K562 (cell line): ENCODE results near the gene ADNP2. TPM values are rescaled to one million over a fixed set of nuclear protein-coding genes. Genes with fewer than 3 reads are reported as not detected.

ENCODE experiments used
- ATAC-seq: fragments of 200-7000 bp; cut with Tn5 transposase; 3 replicates; pipeline ENCODE4 v1.9.1; 2020; ENCODE audit warnings: moderate library complexity
- BruUV-seq: library from RNA; stranded (reverse); fragments of 400-500 nt; replicated peaks from 2 replicates; lab custom pipeline; 2021; lab: Mats Ljungman, UMichigan
- CTCF ChIA-PET: fragments of 300-600 bp; formaldehyde crosslinking; extraction: SDS; loops from one replicate; lab custom pipeline; 2021; ENCODE audit warnings: low intra/inter-chr PET ratio; lab: Yijun Ruan, JAX
- POLR2A ChIA-PET: fragments of 300-600, 350-650 bp; sonication (Branson Sonifier 250); formaldehyde crosslinking; extraction: SDS; loops from one replicate; lab custom pipeline; 2021; ENCODE audit warnings: antibody characterized with exemption, inconsistent platforms; lab: Yijun Ruan, JAX
- DNase-seq, 4 experiments: peaks; one replicate each; pipeline versions ENCODE4 v3.0.0 to v3.0.0-alpha.2; 2011 to 2018; ENCODE audit warnings: low spot score in 3 of 4, mixed read lengths in 3 of 4; ENCODE audit errors: extremely low read depth in 1 of 4
- FAIRE-seq: peaks from 2 replicates; lab custom pipeline; 2011; peaks lifted over from hg19 to GRCh38; lab: Jason Lieb, UNC
- H2AFZ ChIP-seq: 2 replicates; pipeline ENCODE4 v1.6.0; 2011; ENCODE audit warnings: low read depth, low read length, control low read depth, inconsistent platforms
- H3K27ac ChIP-seq: fragments of 200-600 bp; 3 replicates; pipeline ENCODE4 v1.8.0; 2011; ENCODE audit warnings: low read depth, mild to moderate bottlenecking, control low read depth, inconsistent platforms, low read length, moderate library complexity, mixed read lengths; ENCODE audit errors: extremely low read depth
- H3K27me3 ChIP-seq, 2 experiments: fragments of 300-600 bp in 1 of 2; 2 replicates in 1 of 2; 3 replicates in 1 of 2; pipeline versions ENCODE4 v1.6.0 to v1.8.0; 2011; ENCODE audit warnings: inconsistent platforms in 2 of 2, low read length in 2 of 2, mild to moderate bottlenecking in 1 of 2, mixed read lengths in 1 of 2, moderate library complexity in 1 of 2; ENCODE audit not compliant: control insufficient read depth in 2 of 2, insufficient read depth in 2 of 2
- H3K36me3 ChIP-seq: fragments of 300-600 bp; 3 replicates; pipeline ENCODE4 v1.8.0; 2011; ENCODE audit warnings: mild to moderate bottlenecking, low read length, inconsistent platforms; ENCODE audit not compliant: control insufficient read depth, insufficient read depth
- H3K4me1 ChIP-seq, 2 experiments: fragments of 200-600 bp in 1 of 2; replicated peaks in 1 of 2; 2 replicates in 1 of 2; 3 replicates in 1 of 2; pipeline versions ENCODE4 v1.5.1 to v1.8.0; 2011; ENCODE audit warnings: inconsistent platforms in 2 of 2, low read length in 2 of 2, mild to moderate bottlenecking in 1 of 2, mixed read lengths in 1 of 2, moderate library complexity in 1 of 2; ENCODE audit not compliant: control insufficient read depth in 2 of 2, insufficient read depth in 2 of 2
- H3K4me2 ChIP-seq: 2 replicates; pipeline ENCODE4 v1.6.1; 2011; ENCODE audit warnings: low read length, control low read depth, inconsistent platforms, mixed read lengths; ENCODE audit not compliant: insufficient read depth
- H3K4me3 ChIP-seq: fragments of 200-600 bp; sonication (generic), shearing (Covaris generic); 2 replicates; pipeline ENCODE4 v1.5.1; 2016; ENCODE audit warnings: control low read depth, inconsistent platforms
- H3K79me2 ChIP-seq: fragments of 200-600 bp; 3 replicates; pipeline ENCODE4 v1.8.0; 2011; ENCODE audit warnings: low read length, inconsistent platforms; ENCODE audit not compliant: control insufficient read depth, insufficient read depth
- H3K9ac ChIP-seq, 2 experiments: 2 replicates each; pipeline versions ENCODE4 v1.6.0 to v1.6.1; 2011; ENCODE audit warnings: low read depth in 2 of 2, low read length in 2 of 2, control low read depth in 1 of 2, inconsistent platforms in 1 of 2, mild to moderate bottlenecking in 1 of 2, mixed read lengths in 1 of 2; ENCODE audit not compliant: insufficient read depth in 1 of 2
- H3K9me1 ChIP-seq: one replicate; pipeline ENCODE4 v1.6.0; 2011; ENCODE audit warnings: inconsistent platforms, mild to moderate bottlenecking, low read length, moderate library complexity; ENCODE audit not compliant: control insufficient read depth, insufficient read depth
- H3K9me3 ChIP-seq: replicated peaks from 2 replicates; pipeline ENCODE4 v1.5.1; 2011; ENCODE audit warnings: low read depth, low read length, inconsistent platforms; ENCODE audit not compliant: control insufficient read depth, insufficient read depth
- H4K20me1 ChIP-seq: replicated peaks from 2 replicates; pipeline ENCODE4 v1.6.1; 2011; ENCODE audit warnings: low read length, inconsistent platforms, mixed read lengths; ENCODE audit not compliant: control insufficient read depth, insufficient read depth
- CBX5 ChIP-seq: IDR thresholded peaks from 2 replicates; pipeline ENCODE4 v1.6.1; 2014; ENCODE audit warnings: low read depth, borderline replicate concordance
- DACH1 ChIP-seq: fragments of 450-650 bp; IDR thresholded peaks from 2 replicates; pipeline ENCODE4 v1.6.1; 2018; ENCODE audit not compliant: partially characterized antibody
- ERF ChIP-seq: fragments of 450-650 bp; formaldehyde crosslinking; IDR thresholded peaks from 2 replicates; pipeline ENCODE4 v1.4.0; 2020; ENCODE audit warnings: mild to moderate bottlenecking, mixed read lengths
- ETV6 ChIP-seq, 3 experiments: fragments of 150-350 bp in 1 of 3; sonication (generic) in 1 of 3; formaldehyde crosslinking in 1 of 3; IDR thresholded peaks; 2 replicates each; pipeline versions ENCODE4 v1.6.1 to v1.8.0; 2014 to 2022; ENCODE audit warnings: borderline replicate concordance in 2 of 3, low read depth in 2 of 3, antibody characterized with exemption in 1 of 3, low read length in 1 of 3, mild to moderate bottlenecking in 1 of 3, missing genetic modification reagents in 1 of 3
- EZH2 ChIP-seq: IDR thresholded peaks from 2 replicates; pipeline ENCODE4 v1.6.1; 2012; ENCODE audit warnings: low read depth, mild to moderate bottlenecking, inconsistent platforms, low read length, borderline replicate concordance
- GATA2 ChIP-seq: sonication (generic); formaldehyde crosslinking; IDR thresholded peaks from 2 replicates; pipeline ENCODE4 v1.4.0; 2020; ENCODE audit warnings: mild to moderate bottlenecking, missing genetic modification reagents
- HNRNPK ChIP-seq: fragments of 200-400 bp; formaldehyde crosslinking; IDR thresholded peaks from one replicate; pipeline ENCODE4 v1.6.1; 2018; ENCODE audit warnings: mild to moderate bottlenecking, low read depth, low read length; ENCODE audit not compliant: poor library complexity, severe bottlenecking
- RHOXF2B ChIP-seq: fragments of 250-450 bp; sonication (Bioruptor Pico); conservative IDR thresholded peaks from 2 replicates; pipeline ENCODE4 v1.5.1; 2021
- SP2 ChIP-seq: IDR thresholded peaks from 2 replicates; pipeline ENCODE4 v1.6.1; 2011; ENCODE audit warnings: mild to moderate bottlenecking, low read depth, low read length, moderate library complexity; ENCODE audit not compliant: poor library complexity, severe bottlenecking; ENCODE audit errors: extremely low read depth
- SREBF2 ChIP-seq: sonication (generic); formaldehyde crosslinking; IDR thresholded peaks from 2 replicates; pipeline ENCODE4 v1.4.0; 2020; ENCODE audit warnings: mild to moderate bottlenecking, missing genetic modification reagents
- TCF7L2 ChIP-seq: fragments of 150-350 bp; IDR thresholded peaks from 2 replicates; pipeline ENCODE4 v1.6.1; 2016; ENCODE audit warnings: low read depth, mild to moderate bottlenecking, low read length, moderate library complexity
- ZSCAN32 ChIP-seq: fragments of 450-650 bp; formaldehyde crosslinking; IDR thresholded peaks from 2 replicates; pipeline ENCODE4 v1.4.0; 2020; ENCODE audit warnings: mild to moderate bottlenecking, moderate library complexity
- WGBS: fragments of 100-300 bp; shearing (Covaris generic); methylation state at CpG from one replicate; pipeline ENCODE4 v1.1.6; 2016; ENCODE audit warnings: low coverage, mixed read lengths; ENCODE audit not compliant: insufficient coverage; ENCODE audit errors: missing lambda C conversion rate; 5-methylcytosine and 5-hydroxymethylcytosine counted together
- in situ Hi-C: fragments of 300-500 bp; cut with MboI; formaldehyde crosslinking; loops from 4 replicates; pipeline ENCODE4 v1.15.0; 2018; ENCODE audit warnings: inconsistent platforms, mixed read lengths
- intact Hi-C: fragments of 100-400 bp; cut with micrococcal nuclease; formaldehyde crosslinking; loops from 2 replicates; pipeline ENCODE4 v1.14.2; 2022
- polyA plus RNA-seq, 8 experiments: library from polyadenylated mRNA; depleted of rRNA in 4 of 8; stranded (reverse) in 5 of 8; unstranded in 3 of 8; fragments of >200 nt; fragmentation: Nextera tagmentation in 2 of 8; fragmentation: Illumina TruSeq in 1 of 8; extraction: Ambion mirVana in 2 of 8; extraction: Trizol in 1 of 8; gene quantifications; 2 replicates each; pipeline versions ENCODE4 v1.2.1 to v1.2.3, GENCODE V29; 2011 to 2014; ENCODE audit warnings: inconsistent platforms in 1 of 8, missing spikeins in 1 of 8
- total RNA-seq, 7 experiments: library from RNA; depleted of rRNA in 6 of 7; stranded (reverse); fragments of >200 nt in 6 of 7; fragmentation: Illumina TruSeq in 2 of 7; extraction: Trizol in 2 of 7; gene quantifications; 2 replicates each; pipeline versions ENCODE4 v1.2.1 to v1.2.3, GENCODE V29; 2011 to 2021; ENCODE audit warnings: low replicate concordance in 1 of 7
- TF ChIP-seq, protein P1 (sequence below): fragments of 450-650 bp; IDR thresholded peaks from 2 replicates; pipeline ENCODE4 v1.6.1; 2016; ENCODE audit warnings: mild to moderate bottlenecking
- TF ChIP-seq, protein P2 (sequence below): fragments of 150-350 bp; IDR thresholded peaks from 2 replicates; pipeline ENCODE4 v1.6.1; 2014; ENCODE audit warnings: low read depth, mild to moderate bottlenecking, low read length, borderline replicate concordance

The ADNP2 gene
- total and polyA plus RNA-seq, 9 of the 15 experiments (the other 6 are each of a cell fraction or from before 2014, with no cell fraction given) = 5.8 to 24.3 (median 16.0) TPM

DNA sequence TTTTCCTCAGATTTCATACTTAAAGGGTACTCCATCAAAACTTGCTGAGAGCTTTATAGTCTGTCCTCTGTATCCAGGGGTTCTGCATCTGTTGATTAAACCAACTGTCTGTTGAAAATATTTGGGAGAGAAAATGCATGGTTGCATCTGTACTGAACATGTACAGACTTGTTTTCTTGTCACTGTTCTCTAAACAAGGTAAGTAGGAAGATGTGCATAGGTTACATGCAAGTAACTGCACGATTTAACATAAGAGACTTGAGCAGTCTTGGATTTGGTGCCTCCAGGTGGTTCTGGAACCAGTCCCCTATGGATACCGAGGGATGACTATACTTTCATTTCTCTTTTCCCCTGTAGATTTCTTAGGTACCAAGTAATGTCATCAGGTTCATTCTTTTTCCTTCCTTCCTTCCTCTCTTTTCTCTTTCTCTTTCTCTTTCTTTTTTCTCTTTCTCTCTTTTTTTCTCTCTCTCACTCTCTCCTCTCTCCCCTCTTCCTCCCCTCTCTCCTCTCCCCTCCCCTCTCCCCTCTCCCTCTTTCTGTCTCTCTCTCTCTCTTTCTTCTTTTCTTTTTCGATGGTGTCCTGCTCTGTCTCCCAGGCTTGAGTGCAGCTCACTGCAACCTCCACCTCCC, 23.2 kb downstream of the ADNP2 start:
- peaks cover 42% of the 10 kb centered on the region for H3K79me2 ChIP-seq
- no peaks in the 10 kb centered on the region for H3K9me1 ChIP-seq
- no TSS peak for BruUV-seq
- intact Hi-C loops (no loop called here), in situ Hi-C loops (no loop called here)
- no peak overlapping the region for H3K27ac ChIP-seq
- no peak for FAIRE-seq
- POLR2A ChIA-PET = no interaction called here
- no peaks in the 10 kb centered on the region for H3K4me1 ChIP-seq
- H3K4me2 ChIP-seq = no peak overlapping the region
- no peak overlapping the region for H2AFZ ChIP-seq
- CTCF ChIA-PET = no interaction called here
- H3K36me3 ChIP-seq = peaks cover 67% of the 10 kb centered on the region
- H3K4me3 ChIP-seq = no peak overlapping the region
- no peak for ATAC-seq
- WGBS = 80% methylated on average over 1 of the region's 3 CpGs
- no peaks in the 10 kb centered on the region for H3K27me3 ChIP-seq
- no peak overlapping the region for H3K9ac ChIP-seq
- DNase-seq = no peak
- H3K9me3 ChIP-seq = no peaks in the 10 kb centered on the region
- H4K20me1 ChIP-seq = no peaks in the 10 kb centered on the region; the same call in 1 of the 2 replicates
- TF ChIP-seq SP2 (no peak), TCF7L2 (no peak), ETV6 (IDR thresholded peaks at IDR 0.05; ENCODE audit: borderline replicate concordance in 1 of 2, low read depth in 2 of 2, low read length in 1 of 2) (no peak), ETV6 (CRISPR knock-in tag; IDR thresholded peaks at IDR 0.05; ENCODE audit: borderline replicate concordance) (no peak), CBX5 (no peak), GATA2 (CRISPR knock-in tag) (no peak), SREBF2 (CRISPR knock-in tag) (no peak), ZSCAN32 (CRISPR knock-in tag) (no peak), RHOXF2B (CRISPR knock-in tag) (no peak), EZH2 (no peak), ERF (CRISPR knock-in tag) (no peak), HNRNPK (no peak), DACH1 (no peak)
- TF ChIP-seq, protein P1, sequence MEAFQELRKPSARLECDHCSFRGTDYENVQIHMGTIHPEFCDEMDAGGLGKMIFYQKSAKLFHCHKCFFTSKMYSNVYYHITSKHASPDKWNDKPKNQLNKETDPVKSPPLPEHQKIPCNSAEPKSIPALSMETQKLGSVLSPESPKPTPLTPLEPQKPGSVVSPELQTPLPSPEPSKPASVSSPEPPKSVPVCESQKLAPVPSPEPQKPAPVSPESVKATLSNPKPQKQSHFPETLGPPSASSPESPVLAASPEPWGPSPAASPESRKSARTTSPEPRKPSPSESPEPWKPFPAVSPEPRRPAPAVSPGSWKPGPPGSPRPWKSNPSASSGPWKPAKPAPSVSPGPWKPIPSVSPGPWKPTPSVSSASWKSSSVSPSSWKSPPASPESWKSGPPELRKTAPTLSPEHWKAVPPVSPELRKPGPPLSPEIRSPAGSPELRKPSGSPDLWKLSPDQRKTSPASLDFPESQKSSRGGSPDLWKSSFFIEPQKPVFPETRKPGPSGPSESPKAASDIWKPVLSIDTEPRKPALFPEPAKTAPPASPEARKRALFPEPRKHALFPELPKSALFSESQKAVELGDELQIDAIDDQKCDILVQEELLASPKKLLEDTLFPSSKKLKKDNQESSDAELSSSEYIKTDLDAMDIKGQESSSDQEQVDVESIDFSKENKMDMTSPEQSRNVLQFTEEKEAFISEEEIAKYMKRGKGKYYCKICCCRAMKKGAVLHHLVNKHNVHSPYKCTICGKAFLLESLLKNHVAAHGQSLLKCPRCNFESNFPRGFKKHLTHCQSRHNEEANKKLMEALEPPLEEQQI = no peak
- TF ChIP-seq, protein P2, sequence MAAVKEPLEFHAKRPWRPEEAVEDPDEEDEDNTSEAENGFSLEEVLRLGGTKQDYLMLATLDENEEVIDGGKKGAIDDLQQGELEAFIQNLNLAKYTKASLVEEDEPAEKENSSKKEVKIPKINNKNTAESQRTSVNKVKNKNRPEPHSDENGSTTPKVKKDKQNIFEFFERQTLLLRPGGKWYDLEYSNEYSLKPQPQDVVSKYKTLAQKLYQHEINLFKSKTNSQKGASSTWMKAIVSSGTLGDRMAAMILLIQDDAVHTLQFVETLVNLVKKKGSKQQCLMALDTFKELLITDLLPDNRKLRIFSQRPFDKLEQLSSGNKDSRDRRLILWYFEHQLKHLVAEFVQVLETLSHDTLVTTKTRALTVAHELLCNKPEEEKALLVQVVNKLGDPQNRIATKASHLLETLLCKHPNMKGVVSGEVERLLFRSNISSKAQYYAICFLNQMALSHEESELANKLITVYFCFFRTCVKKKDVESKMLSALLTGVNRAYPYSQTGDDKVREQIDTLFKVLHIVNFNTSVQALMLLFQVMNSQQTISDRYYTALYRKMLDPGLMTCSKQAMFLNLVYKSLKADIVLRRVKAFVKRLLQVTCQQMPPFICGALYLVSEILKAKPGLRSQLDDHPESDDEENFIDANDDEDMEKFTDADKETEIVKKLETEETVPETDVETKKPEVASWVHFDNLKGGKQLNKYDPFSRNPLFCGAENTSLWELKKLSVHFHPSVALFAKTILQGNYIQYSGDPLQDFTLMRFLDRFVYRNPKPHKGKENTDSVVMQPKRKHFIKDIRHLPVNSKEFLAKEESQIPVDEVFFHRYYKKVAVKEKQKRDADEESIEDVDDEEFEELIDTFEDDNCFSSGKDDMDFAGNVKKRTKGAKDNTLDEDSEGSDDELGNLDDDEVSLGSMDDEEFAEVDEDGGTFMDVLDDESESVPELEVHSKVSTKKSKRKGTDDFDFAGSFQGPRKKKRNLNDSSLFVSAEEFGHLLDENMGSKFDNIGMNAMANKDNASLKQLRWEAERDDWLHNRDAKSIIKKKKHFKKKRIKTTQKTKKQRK = no peak
